ENCODE measurements around the gene GAPVD1. TPM values are rescaled to one million over a fixed set of nuclear protein-coding genes. Genes with fewer than 3 reads are reported as not detected.

GAPVD1 gene
- total and polyA plus RNA-seq, 2 of the 13 experiments (the other 11 are each of a cell fraction or from before 2014, with no cell fraction given): 11.1 to 33.2 TPM

GRCh38 chr9:125241000-125241862, 20.4 kb upstream of the GAPVD1 start, which contains the start of gene HSPA5 (continued):
- peak; percentile 59; the same call in 1 of the 2 replicates for TF ChIP-seq ARID5B (CRISPR knock-in tag; IDR thresholded peaks at IDR 0.05)
- peak; percentile 93 for TF ChIP-seq POLR2AphosphoS5 (IDR thresholded peaks at IDR 0.05; ENCODE audit: low read depth, low read length)
- TF ChIP-seq PRMT3 (CRISPR knock-in tag; IDR thresholded peaks at IDR 0.05; ENCODE audit: borderline replicate concordance, low read depth): 0 out of 2 replicates have a peak, but pooled peaks have one; percentile 7
- TF ChIP-seq POGK (CRISPR knock-in tag; conservative IDR thresholded peaks at IDR 0.05): peak; percentile 81; the same call in 1 of the 2 replicates
- TF ChIP-seq TCF12 (IDR thresholded peaks at IDR 0.05): no peak
- TF ChIP-seq TCF12 (CRISPR knock-in tag; IDR thresholded peaks at IDR 0.05): no peak
- TF ChIP-seq ZFYVE20 (CRISPR knock-in tag; IDR thresholded peaks at IDR 0.05; ENCODE audit: borderline replicate concordance, low read depth): no peak
- TF ChIP-seq TARDBP (CRISPR knock-in tag; IDR thresholded peaks at IDR 0.05): no peak
- peak; percentile 75; the same call in 1 of the 2 replicates for TF ChIP-seq ZNF256 (CRISPR knock-in tag; conservative IDR thresholded peaks at IDR 0.05)
- peak; percentile 43 for TF ChIP-seq YY1 (IDR thresholded peaks at IDR 0.05; ENCODE audit: insufficient read depth, insufficient replicate concordance, low read depth, low read length)
- no peak for TF ChIP-seq ZFAT (CRISPR knock-in tag; conservative IDR thresholded peaks at IDR 0.05)
- TF ChIP-seq KDM3A (CRISPR knock-in tag; IDR thresholded peaks at IDR 0.05; ENCODE audit: low read depth): 0 out of 2 replicates have a peak, but pooled peaks have one; percentile 18
- no peak for TF ChIP-seq SOX6 (IDR thresholded peaks at IDR 0.05)
- TF ChIP-seq SOX6 (CRISPR knock-in tag; IDR thresholded peaks at IDR 0.05): peak; percentile 62
- 0 out of 2 replicates have a peak, but pooled peaks have one; percentile 37 for TF ChIP-seq ZNF232 (CRISPR knock-in tag; IDR thresholded peaks at IDR 0.05; ENCODE audit: borderline replicate concordance)
- TF ChIP-seq ZNF782 (CRISPR knock-in tag; IDR thresholded peaks at IDR 0.05; ENCODE audit: borderline replicate concordance): peak; percentile 71; the same call in 1 of the 2 replicates
- peak; percentile 23; the same call in 1 of the 2 replicates for TF ChIP-seq MIER3 (CRISPR knock-in tag; IDR thresholded peaks at IDR 0.05; ENCODE audit: borderline replicate concordance)
- peak; percentile 77 for TF ChIP-seq NRL (CRISPR knock-in tag; IDR thresholded peaks at IDR 0.05; ENCODE audit: borderline replicate concordance)
- TF ChIP-seq YEATS4 (CRISPR knock-in tag; IDR thresholded peaks at IDR 0.05; ENCODE audit: borderline replicate concordance): peak; percentile 96
- 0 out of 2 replicates have a peak, but pooled peaks have one; percentile 60 for TF ChIP-seq ZBTB42 (CRISPR knock-in tag; IDR thresholded peaks at IDR 0.05)
- TF ChIP-seq ZBTB21 (CRISPR knock-in tag; IDR thresholded peaks at IDR 0.05): 0 out of 2 replicates have a peak, but pooled peaks have one; percentile 7
- no peak for TF ChIP-seq CCAR2 (optimal IDR thresholded peaks at IDR 0.05; ENCODE audit: low read depth, low read length)
- TF ChIP-seq ZNF749 (CRISPR knock-in tag; IDR thresholded peaks at IDR 0.05; ENCODE audit: borderline replicate concordance): peak; percentile 48; the same call in 1 of the 2 replicates
- TF ChIP-seq NR3C1 (CRISPR knock-in tag; IDR thresholded peaks at IDR 0.05): no peak
